HepG2 (cell line): ENCODE measurements around the gene SDC3. TPM values are rescaled to one million over a fixed set of nuclear protein-coding genes. Genes with fewer than 3 reads are reported as not detected.

Source experiments
- CBFB ChIP-seq: sonication (generic); formaldehyde crosslinking; IDR thresholded peaks from 2 replicates; pipeline ENCODE4 v1.4.0; 2020; ENCODE audit warnings: missing genetic modification reagents
- FIP1L1 ChIP-seq: fragments of 200-400 bp; formaldehyde crosslinking; IDR thresholded peaks from 2 replicates; pipeline ENCODE4 v1.6.1; 2018; ENCODE audit warnings: low read depth, mild to moderate bottlenecking, low read length, moderate library complexity, borderline replicate concordance; ENCODE audit not compliant: insufficient read depth
- GTF2F1 ChIP-seq: fragments of 150-350 bp; IDR thresholded peaks from 2 replicates; pipeline ENCODE4 v1.6.1; 2014; ENCODE audit warnings: low read length
- HES4 ChIP-seq: sonication (generic); formaldehyde crosslinking; IDR thresholded peaks from 2 replicates; pipeline ENCODE4 v1.9.0; 2021; ENCODE audit warnings: mild to moderate bottlenecking, missing genetic modification reagents, borderline replicate concordance
- HOXA9 ChIP-seq: sonication (generic); formaldehyde crosslinking; IDR thresholded peaks from 2 replicates; pipeline ENCODE4 v1.8.1; 2022; ENCODE audit warnings: missing genetic modification reagents, mild to moderate bottlenecking, moderate library complexity, borderline replicate concordance
- ISL2 ChIP-seq: sonication (generic); formaldehyde crosslinking; IDR thresholded peaks from 2 replicates; pipeline ENCODE4 v1.5.0; 2020; ENCODE audit warnings: missing genetic modification reagents
- KLF12 ChIP-seq: sonication (generic); formaldehyde crosslinking; IDR thresholded peaks from 2 replicates; pipeline ENCODE4 v1.4.0; 2020; ENCODE audit warnings: missing genetic modification reagents, borderline replicate concordance
- NBN ChIP-seq: fragments of 450-650 bp; conservative IDR thresholded peaks from 2 replicates; pipeline ENCODE4 v1.6.1; 2017
- NKX3-1 ChIP-seq: sonication (generic); formaldehyde crosslinking; IDR thresholded peaks from 2 replicates; pipeline ENCODE4 v1.5.0; 2020; ENCODE audit warnings: missing genetic modification reagents
- PITX1 ChIP-seq: sonication (generic); formaldehyde crosslinking; IDR thresholded peaks from 2 replicates; pipeline ENCODE4 v1.5.1; 2020; ENCODE audit warnings: mild to moderate bottlenecking, missing genetic modification reagents
- POLR2A ChIP-seq, 2 experiments: IDR thresholded peaks; 2 replicates each; pipeline ENCODE4 v1.6.1; 2011; ENCODE audit warnings: low read depth in 2 of 2, low read length in 2 of 2, mild to moderate bottlenecking in 1 of 2, moderate library complexity in 1 of 2; ENCODE audit not compliant: insufficient read depth in 1 of 2
- PRPF4 ChIP-seq: fragments of 200-400 bp; formaldehyde crosslinking; IDR thresholded peaks from 2 replicates; pipeline ENCODE4 v1.6.1; 2016; ENCODE audit warnings: low read length, low read depth; ENCODE audit not compliant: poor library complexity, severe bottlenecking
- REPIN1 ChIP-seq: sonication (generic); formaldehyde crosslinking; IDR thresholded peaks from 2 replicates; pipeline ENCODE4 v1.8.0; 2022; ENCODE audit warnings: missing genetic modification reagents, low read depth, mild to moderate bottlenecking, borderline replicate concordance
- SMAD9 ChIP-seq: sonication (generic); formaldehyde crosslinking; IDR thresholded peaks from 2 replicates; pipeline ENCODE4 v1.5.1; 2020; ENCODE audit warnings: mild to moderate bottlenecking, missing genetic modification reagents
- SMYD3 ChIP-seq: sonication (generic); formaldehyde crosslinking; IDR thresholded peaks from 2 replicates; pipeline ENCODE4 v1.8.1; 2023; ENCODE audit warnings: mild to moderate bottlenecking, missing genetic modification reagents
- TEAD2 ChIP-seq: sonication (generic); formaldehyde crosslinking; IDR thresholded peaks from 2 replicates; pipeline ENCODE4 v1.9.0; 2021; ENCODE audit warnings: missing genetic modification reagents
- TRAFD1 ChIP-seq: sonication (generic); formaldehyde crosslinking; IDR thresholded peaks from 2 replicates; pipeline ENCODE4 v1.5.1; 2020; ENCODE audit warnings: missing genetic modification reagents, mild to moderate bottlenecking, borderline replicate concordance
- ZNF10 ChIP-seq: sonication (generic); formaldehyde crosslinking; IDR thresholded peaks from 2 replicates; pipeline ENCODE4 v1.4.0; 2020; ENCODE audit warnings: mild to moderate bottlenecking, low read depth, missing genetic modification reagents, borderline replicate concordance
- ZNF160 ChIP-seq: sonication (generic); formaldehyde crosslinking; IDR thresholded peaks from 2 replicates; pipeline ENCODE4 v1.8.0; 2022; ENCODE audit warnings: mild to moderate bottlenecking, inconsistent platforms, missing genetic modification reagents
- ZNF180 ChIP-seq: sonication (generic); formaldehyde crosslinking; IDR thresholded peaks from 2 replicates; pipeline ENCODE4 v1.4.0; 2020; ENCODE audit warnings: low read depth, missing genetic modification reagents, borderline replicate concordance
- ZNF207 ChIP-seq: fragments of 450-650 bp; IDR thresholded peaks from 2 replicates; pipeline ENCODE4 v1.6.1; 2016; ENCODE audit warnings: antibody characterized with exemption, borderline replicate concordance
- ZNF713 ChIP-seq: sonication (generic); formaldehyde crosslinking; IDR thresholded peaks from 2 replicates; pipeline ENCODE4 v1.4.0; 2020; ENCODE audit warnings: mild to moderate bottlenecking, missing genetic modification reagents
- ZNF784 ChIP-seq: sonication (generic); formaldehyde crosslinking; IDR thresholded peaks from 2 replicates; pipeline ENCODE4 v1.5.1; 2020; ENCODE audit warnings: missing genetic modification reagents, mild to moderate bottlenecking, borderline replicate concordance
- polyA plus RNA-seq, 8 experiments: library from polyadenylated mRNA; depleted of rRNA in 3 of 8; stranded (reverse) in 7 of 8; unstranded in 1 of 8; fragments of >200 nt; fragmentation: Illumina TruSeq in 4 of 8; extraction: Trizol in 4 of 8; gene quantifications; 2 replicates each; pipeline versions ENCODE4 v1.2.1 to v1.2.3, GENCODE V29; 2011 to 2016; ENCODE audit warnings: low read depth in 4 of 8, missing spikeins in 1 of 8, mixed read lengths in 1 of 8; ENCODE audit not compliant: insufficient read depth in 1 of 8
- total RNA-seq, 5 experiments: library from RNA; depleted of rRNA; stranded (reverse); fragments of >200 nt; fragmentation: Illumina TruSeq; extraction: Trizol; gene quantifications; 2 replicates each; pipeline ENCODE4 v1.2.3, GENCODE V29; 2016; ENCODE audit warnings: low read depth in 1 of 5
- TF ChIP-seq, protein P1 (sequence below): sonication (generic); formaldehyde crosslinking; IDR thresholded peaks from 2 replicates; pipeline ENCODE4 v1.5.0; 2020; ENCODE audit warnings: mild to moderate bottlenecking, missing genetic modification reagents
- TF ChIP-seq, protein P2 (sequence below): sonication (generic); formaldehyde crosslinking; IDR thresholded peaks from 2 replicates; pipeline ENCODE4 v1.4.0; 2020; ENCODE audit warnings: mild to moderate bottlenecking, missing genetic modification reagents, borderline replicate concordance
- TF ChIP-seq, protein P3 (sequence below): sonication (generic); formaldehyde crosslinking; IDR thresholded peaks from 2 replicates; pipeline ENCODE4 v1.4.0; 2020; ENCODE audit warnings: low read depth, mild to moderate bottlenecking, missing genetic modification reagents

Gene SDC3
- total and polyA plus RNA-seq, 2 of the 13 experiments (the other 11 are each of a cell fraction or from before 2014, with no cell fraction given), result 0.49 to 0.84 TPM

DNA sequence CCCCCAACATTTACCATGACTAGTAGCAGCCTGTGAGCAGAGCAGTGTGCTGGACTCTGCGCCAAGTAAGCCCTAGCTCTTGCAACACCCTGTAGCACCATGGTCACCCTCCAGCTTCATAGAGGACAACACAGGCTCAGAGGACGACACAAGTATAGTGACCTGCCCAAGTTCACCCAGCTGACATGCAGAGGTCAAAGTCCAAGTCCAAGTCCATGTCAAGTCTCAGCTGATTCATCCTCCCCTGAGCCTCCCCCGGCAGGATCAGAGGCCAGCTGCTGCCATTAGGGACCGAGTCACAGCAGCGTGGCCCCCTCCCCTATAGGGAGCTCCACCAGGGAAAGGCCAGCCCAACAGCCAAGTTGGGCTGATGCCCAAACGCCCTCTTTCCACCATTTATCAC lies 15.9 kb downstream of the SDC3 start (continued):
- no peak for TF ChIP-seq HES4
- TF ChIP-seq, protein P1, sequence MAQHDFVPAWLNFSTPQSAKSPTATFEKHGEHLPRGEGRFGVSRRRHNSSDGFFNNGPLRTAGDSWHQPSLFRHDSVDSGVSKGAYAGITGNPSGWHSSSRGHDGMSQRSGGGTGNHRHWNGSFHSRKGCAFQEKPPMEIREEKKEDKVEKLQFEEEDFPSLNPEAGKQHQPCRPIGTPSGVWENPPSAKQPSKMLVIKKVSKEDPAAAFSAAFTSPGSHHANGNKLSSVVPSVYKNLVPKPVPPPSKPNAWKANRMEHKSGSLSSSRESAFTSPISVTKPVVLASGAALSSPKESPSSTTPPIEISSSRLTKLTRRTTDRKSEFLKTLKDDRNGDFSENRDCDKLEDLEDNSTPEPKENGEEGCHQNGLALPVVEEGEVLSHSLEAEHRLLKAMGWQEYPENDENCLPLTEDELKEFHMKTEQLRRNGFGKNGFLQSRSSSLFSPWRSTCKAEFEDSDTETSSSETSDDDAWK (CRISPR knock-in tag), result no peak
- TF ChIP-seq ISL2, result no peak
- TF ChIP-seq ZNF713 (CRISPR knock-in tag), result no peak
- no peak for TF ChIP-seq TEAD2 (CRISPR knock-in tag)
- TF ChIP-seq PITX1 (CRISPR knock-in tag), result no peak; the same call in 1 of the 2 replicates
- no peak for TF ChIP-seq PRPF4
- no peak for TF ChIP-seq POLR2A (IDR thresholded peaks at IDR 0.05; ENCODE audit: insufficient read depth in 1 of 2, low read depth in 2 of 2, low read length in 2 of 2)
- TF ChIP-seq NKX3-1 (CRISPR knock-in tag), result no peak
- no peak for TF ChIP-seq SMAD9 (CRISPR knock-in tag)
- no peak for TF ChIP-seq ZNF207
- TF ChIP-seq, protein P2, sequence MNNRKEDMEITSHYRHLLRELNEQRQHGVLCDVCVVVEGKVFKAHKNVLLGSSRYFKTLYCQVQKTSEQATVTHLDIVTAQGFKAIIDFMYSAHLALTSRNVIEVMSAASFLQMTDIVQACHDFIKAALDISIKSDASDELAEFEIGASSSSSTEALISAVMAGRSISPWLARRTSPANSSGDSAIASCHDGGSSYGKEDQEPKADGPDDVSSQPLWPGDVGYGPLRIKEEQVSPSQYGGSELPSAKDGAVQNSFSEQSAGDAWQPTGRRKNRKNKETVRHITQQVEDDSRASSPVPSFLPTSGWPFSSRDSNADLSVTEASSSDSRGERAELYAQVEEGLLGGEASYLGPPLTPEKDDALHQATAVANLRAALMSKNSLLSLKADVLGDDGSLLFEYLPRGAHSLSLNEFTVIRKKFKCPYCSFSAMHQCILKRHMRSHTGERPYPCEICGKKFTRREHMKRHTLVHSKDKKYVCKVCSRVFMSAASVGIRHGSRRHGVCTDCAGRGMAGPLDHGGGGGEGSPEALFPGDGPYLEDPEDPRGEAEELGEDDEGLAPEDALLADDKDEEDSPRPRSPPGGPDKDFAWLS (CRISPR knock-in tag), result no peak
- no peak for TF ChIP-seq KLF12 (CRISPR knock-in tag)
- TF ChIP-seq TRAFD1 (CRISPR knock-in tag), result no peak
- TF ChIP-seq ZNF784 (CRISPR knock-in tag), result no peak
- TF ChIP-seq REPIN1 (CRISPR knock-in tag), result peak; percentile 36; the same call in 1 of the 2 replicates
- no peak for TF ChIP-seq ZNF180 (CRISPR knock-in tag)
- TF ChIP-seq GTF2F1, result no peak
- no peak for TF ChIP-seq SMYD3
- no peak for TF ChIP-seq CBFB (CRISPR knock-in tag)
- no peak for TF ChIP-seq ZNF160
- TF ChIP-seq HOXA9, result no peak
- TF ChIP-seq ZNF10 (CRISPR knock-in tag), result no peak
- no peak for TF ChIP-seq FIP1L1
- TF ChIP-seq NBN, result no peak
- TF ChIP-seq, protein P3, sequence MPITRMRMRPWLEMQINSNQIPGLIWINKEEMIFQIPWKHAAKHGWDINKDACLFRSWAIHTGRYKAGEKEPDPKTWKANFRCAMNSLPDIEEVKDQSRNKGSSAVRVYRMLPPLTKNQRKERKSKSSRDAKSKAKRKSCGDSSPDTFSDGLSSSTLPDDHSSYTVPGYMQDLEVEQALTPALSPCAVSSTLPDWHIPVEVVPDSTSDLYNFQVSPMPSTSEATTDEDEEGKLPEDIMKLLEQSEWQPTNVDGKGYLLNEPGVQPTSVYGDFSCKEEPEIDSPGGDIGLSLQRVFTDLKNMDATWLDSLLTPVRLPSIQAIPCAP (CRISPR knock-in tag), result no peak
